GM21723 (cell line): ENCODE results near the gene AGGF1.
"Not testable (repeated sequence)": the region's sequence is repeated elsewhere in the genome, so short reads cannot be mapped to it uniquely, and the experiment has no call there.

Source experiments
- ATAC-seq: cut with Tn5 transposase; IDR thresholded peaks from one replicate; pipeline ENCODE4 v1.9.1; 2021; ENCODE audit warnings: mild to moderate bottlenecking, moderate library complexity; ENCODE audit not compliant: unreplicated experiment

Gene AGGF1

GRCh38 chr5:77024490-77024889, 5.7 kb upstream of the AGGF1 start:
- no peak for ATAC-seq

GRCh38 chr5:77028631-77029375, 1.4 kb upstream of the AGGF1 start:
- no peak for ATAC-seq

- no peak for ATAC-seq
These were observed 773 bp upstream of the AGGF1 start for GRCh38 chr5:77029376-77029885.

- no peak for ATAC-seq
These were observed 1.7 kb downstream of the AGGF1 start for GRCh38 chr5:77031891-77032290.

- no peak for ATAC-seq
These were observed 2.4 kb downstream of the AGGF1 start for GRCh38 chr5:77032635-77033034.

GRCh38 chr5:77033338-77033737, 3.1 kb downstream of the AGGF1 start:
- ATAC-seq: no peak

- ATAC-seq: no peak
These were observed 5.7 kb downstream of the AGGF1 start for GRCh38 chr5:77035950-77036349.

GRCh38 chr5:77046416-77047073, 16.3 kb downstream of the AGGF1 start:
- ATAC-seq: no peak

GRCh38 chr5:77064040-77064439, 33.8 kb downstream of the AGGF1 start:
- ATAC-seq: no peak

GRCh38 chr5:77065256-77065655, 35.1 kb downstream of the AGGF1 start:
- ATAC-seq: no peak

- peak; percentile 35 for ATAC-seq
These were observed 36.0 kb downstream of the AGGF1 start for GRCh38 chr5:77066184-77066583.

GRCh38 chr5:77066823-77067442, 36.7 kb downstream of the AGGF1 start:
- peak; percentile 60 for ATAC-seq

- ATAC-seq: no peak
These were observed 43.5 kb downstream of the AGGF1 start for GRCh38 chr5:77073667-77074066.

- ATAC-seq: no peak
These were observed 44.5 kb downstream of the AGGF1 start for GRCh38 chr5:77074745-77075144.

- ATAC-seq: peak; percentile 87
These were observed 47.0 kb downstream of the AGGF1 start for GRCh38 chr5:77076961-77077828.

GRCh38 chr5:77077829-77078176, 47.6 kb downstream of the AGGF1 start:
- ATAC-seq: peak; percentile 19

- not testable (repeated sequence) for ATAC-seq
These were observed 50.3 kb downstream of the AGGF1 start for GRCh38 chr5:77080479-77080878.

GRCh38 chr5:77080905-77081304, 50.7 kb downstream of the AGGF1 start:
- no peak for ATAC-seq

- ATAC-seq: no peak
These were observed 52.1 kb downstream of the AGGF1 start for GRCh38 chr5:77082280-77082679.

GRCh38 chr5:77083088-77083487, 52.9 kb downstream of the AGGF1 start:
- ATAC-seq: peak; percentile 40

GRCh38 chr5:77086368-77086688, 56.1 kb downstream of the AGGF1 start:
- no peak for ATAC-seq
